HepG2 (cell line): ENCODE data around the gene ZNF20.

Source experiments
- FOXA1 ChIP-seq, 2 experiments: fragments of 450-650 bp in 1 of 2; sonication (generic) in 1 of 2; formaldehyde crosslinking in 1 of 2; IDR thresholded peaks; 2 replicates each; pipeline versions ENCODE4 v1.4.0 to v1.6.1; 2016 to 2020; ENCODE audit warnings: missing genetic modification reagents in 1 of 2
- JUN ChIP-seq: sonication (generic); formaldehyde crosslinking; IDR thresholded peaks from 2 replicates; pipeline ENCODE4 v1.4.0; 2020; ENCODE audit warnings: mild to moderate bottlenecking, missing genetic modification reagents

GRCh38 chr19:12180377-12180776 is 40.2 kb upstream of the ZNF20 start:
- TF ChIP-seq FOXA1 (IDR thresholded peaks at IDR 0.05), result no peak
- TF ChIP-seq FOXA1 (CRISPR knock-in tag; IDR thresholded peaks at IDR 0.05), result no peak
- no peak for TF ChIP-seq JUN (CRISPR knock-in tag)
